HCT116 (cell line): Measurements from ENCODE around the gene CIBAR2. TPM values are rescaled to one million over a fixed set of nuclear protein-coding genes. Genes with fewer than 3 reads are reported as not detected.

Experiments
- ATAC-seq: fragments of 200-7000 bp; cut with Tn5 transposase; 2 replicates; pipeline ENCODE4 v1.9.1; 2020; ENCODE audit warnings: mild to moderate bottlenecking, moderate library complexity
- BruUV-seq: library from RNA; stranded (reverse); fragments of 400-500 nt; replicated peaks from 2 replicates; lab custom pipeline; 2021; lab: Mats Ljungman, UMichigan
- CTCF ChIA-PET: fragments of 300-600 bp; sonication (Branson Sonifier 250); formaldehyde crosslinking; loops from one replicate; lab custom pipeline; 2021; ENCODE audit warnings: antibody characterized with exemption; lab: Charles Lee
- POLR2A ChIA-PET: fragments of 300-600, 350-600 bp; sonication (Branson Sonifier 250); formaldehyde crosslinking; loops from one replicate; lab custom pipeline; 2021; ENCODE audit warnings: antibody characterized with exemption; lab: Charles Lee
- RAD21 ChIA-PET, 2 experiments: fragments of 300-600 bp; sonication (Branson Sonifier 250); formaldehyde crosslinking; loops; one replicate each; lab custom pipeline; 2023; ENCODE audit warnings: low total read pairs in 2 of 2; ENCODE audit not compliant: uncharacterized antibody in 2 of 2, unreplicated experiment in 2 of 2, low non-redundant PET in 1 of 2; lab: Charles Lee
- DNase-seq: peaks from one replicate; pipeline ENCODE4 v3.0.0-alpha.2; 2010; ENCODE audit warnings: low read depth, low spot score
- H2AFZ ChIP-seq: fragments of 200-600 bp; shearing (Covaris generic), sonication (generic); 2 replicates; pipeline ENCODE4 v1.6.1; 2017; ENCODE audit warnings: low read depth, mixed run types, mixed read lengths, antibody characterized with exemption, low read length; ENCODE audit not compliant: poor library complexity, severe bottlenecking
- H3K27ac ChIP-seq: 2 replicates; pipeline ENCODE4 v1.5.1; 2012; ENCODE audit warnings: low read depth, low read length
- H3K27me3 ChIP-seq: fragments of 200-600 bp; sonication (generic); 2 replicates; pipeline ENCODE4 v1.6.1; 2016; ENCODE audit warnings: mixed run types, low read length, mixed read lengths; ENCODE audit not compliant: insufficient read depth
- H3K36me3 ChIP-seq, 2 experiments: fragments of 200-500 bp in 1 of 2; fragments of 200-600 bp in 1 of 2; sonication (Bioruptor generic) in 1 of 2; sonication (generic) in 1 of 2; 2 replicates each; pipeline versions ENCODE4 v1.5.1 to v1.6.1; 2014 to 2016; ENCODE audit warnings: low read length in 2 of 2, inconsistent platforms in 1 of 2, mixed read lengths in 1 of 2, mixed run types in 1 of 2; ENCODE audit not compliant: insufficient read depth in 2 of 2, control insufficient read depth in 1 of 2
- H3K4me1 ChIP-seq, 2 experiments: fragments of 200-600 bp in 1 of 2; sonication (generic) in 1 of 2; 2 replicates each; pipeline versions ENCODE4 v1.5.1 to v1.6.1; 2012 to 2017; ENCODE audit warnings: low read length in 2 of 2, inconsistent platforms in 1 of 2, mild to moderate bottlenecking in 1 of 2, mixed read lengths in 1 of 2, mixed run types in 1 of 2, moderate library complexity in 1 of 2; ENCODE audit not compliant: insufficient read depth in 2 of 2, control insufficient read depth in 1 of 2
- H3K4me2 ChIP-seq: fragments of 200-600 bp; sonication (generic); 2 replicates; pipeline ENCODE4 v1.6.1; 2017; ENCODE audit warnings: mixed run types, low read length, mixed read lengths
- H3K4me3 ChIP-seq, 2 experiments: fragments of 200-600 bp in 1 of 2; sonication (generic) in 1 of 2; replicated peaks in 1 of 2; 2 replicates each; pipeline ENCODE4 v1.5.1; 2011 to 2016; ENCODE audit warnings: low read length in 2 of 2, control low read depth in 1 of 2, low read depth in 1 of 2, mild to moderate bottlenecking in 1 of 2, mixed read lengths in 1 of 2, mixed run types in 1 of 2
- H3K79me2 ChIP-seq: fragments of 200-600 bp; sonication (generic); 2 replicates; pipeline ENCODE4 v1.6.1; 2017; ENCODE audit warnings: mild to moderate bottlenecking, mixed run types, low read length, moderate library complexity, mixed read lengths; ENCODE audit not compliant: insufficient read depth
- H3K9ac ChIP-seq: fragments of 200-600 bp; sonication (generic); 2 replicates; pipeline ENCODE4 v1.6.1; 2016; ENCODE audit warnings: low read length, mixed read lengths
- H3K9me2 ChIP-seq: fragments of 200-600 bp; sonication (generic), shearing (Covaris generic); 2 replicates; pipeline ENCODE4 v1.6.1; 2017; ENCODE audit warnings: mixed run types, mild to moderate bottlenecking, moderate library complexity; ENCODE audit not compliant: insufficient read depth
- H3K9me3 ChIP-seq, 2 experiments: fragments of 200-500 bp in 1 of 2; fragments of 200-600 bp in 1 of 2; sonication (Bioruptor generic) in 1 of 2; sonication (generic) in 1 of 2; 2 replicates each; pipeline ENCODE4 v1.6.1; 2014 to 2017; ENCODE audit warnings: low read length in 2 of 2, mixed read lengths in 2 of 2, inconsistent platforms in 1 of 2, low read depth in 1 of 2, mild to moderate bottlenecking in 1 of 2, mixed run types in 1 of 2, moderate library complexity in 1 of 2; ENCODE audit not compliant: control insufficient read depth in 1 of 2, insufficient read depth in 1 of 2
- H4K20me1 ChIP-seq: fragments of 200-600 bp; sonication (generic), shearing (Covaris generic); 2 replicates; pipeline ENCODE4 v1.6.1; 2017; ENCODE audit warnings: mixed run types, mild to moderate bottlenecking, moderate library complexity; ENCODE audit not compliant: insufficient read depth
- ATF3 ChIP-seq: IDR thresholded peaks from 2 replicates; pipeline ENCODE4 v1.6.1; 2012
- CEBPB ChIP-seq: IDR thresholded peaks from 2 replicates; pipeline ENCODE4 v1.6.1; 2012; ENCODE audit warnings: low read depth
- CTCF ChIP-seq, 3 experiments: fragments of 200-600 bp in 1 of 3; sonication (generic) in 1 of 3; IDR thresholded peaks in 2 of 3; conservative IDR thresholded peaks in 1 of 3; 2 replicates each; pipeline ENCODE4 v1.5.1; 2012 to 2017; ENCODE audit warnings: low read depth in 2 of 3, low read length in 2 of 3, antibody characterized with exemption in 1 of 3, borderline replicate concordance in 1 of 3, control low read depth in 1 of 3, mild to moderate bottlenecking in 1 of 3, mixed read lengths in 1 of 3, mixed run types in 1 of 3, moderate library complexity in 1 of 3; ENCODE audit not compliant: insufficient read depth in 1 of 3
- EGR1 ChIP-seq: IDR thresholded peaks from 2 replicates; pipeline ENCODE4 v1.6.1; 2012; ENCODE audit warnings: low read depth
- FOSL1 ChIP-seq: IDR thresholded peaks from 2 replicates; pipeline ENCODE4 v1.6.1; 2012; ENCODE audit warnings: low read depth
- MAX ChIP-seq: IDR thresholded peaks from 2 replicates; pipeline ENCODE4 v1.6.1; 2012
- POLR2A ChIP-seq: IDR thresholded peaks from 2 replicates; pipeline ENCODE4 v1.7.0; 2011; ENCODE audit warnings: borderline replicate concordance; ENCODE audit not compliant: insufficient read depth, insufficient read length; ENCODE audit errors: extremely low read depth
- POLR2AphosphoS5 ChIP-seq: IDR thresholded peaks from 2 replicates; pipeline ENCODE4 v1.6.1; 2011; ENCODE audit warnings: mild to moderate bottlenecking, low read depth, low read length, moderate library complexity
- SIN3A ChIP-seq: IDR thresholded peaks from 2 replicates; pipeline ENCODE4 v1.6.1; 2012; ENCODE audit warnings: low read depth
- YY1 ChIP-seq: IDR thresholded peaks from 2 replicates; pipeline ENCODE4 v1.6.1; 2011; ENCODE audit warnings: low read length, low read depth, moderate library complexity, mild to moderate bottlenecking; ENCODE audit not compliant: insufficient replicate concordance; ENCODE audit errors: extremely low read depth
- ZFX ChIP-seq: fragments of 450-650 bp; IDR thresholded peaks from 2 replicates; pipeline ENCODE4 v1.6.1; 2017
- intact Hi-C: fragments of 100-400 bp; cut with micrococcal nuclease; formaldehyde crosslinking; loops from 2 replicates; pipeline ENCODE4 v1.10.0; 2022
- total RNA-seq: library from RNA; stranded (reverse); gene quantifications from one replicate; pipeline ENCODE4 v1.2.1, GENCODE V29; 2021; ENCODE audit not compliant: unreplicated experiment

Gene CIBAR2
- total RNA-seq, 1 experiment from 2014 or later = 0.27 TPM

GRCh38 chr16:85068746-85069145, 43.5 kb downstream of the CIBAR2 start:
- H3K27me3 ChIP-seq = no peaks in the 10 kb centered on the region

More at GRCh38 chr16:85068746-85069145, 43.5 kb downstream of the CIBAR2 start:
- 0 out of 2 replicates have a peak, but pooled peaks have one; percentile 24 for ATAC-seq
- Histone ChIP-seq H3K4me1 (no peaks in the 10 kb centered on the region), H3K4me2 (no peak overlapping the region), H3K27ac (no peak overlapping the region), H3K4me3 (no peak overlapping the region), H3K9me2 (no peaks in the 10 kb centered on the region), H4K20me1 (no peaks in the 10 kb centered on the region), H3K9ac (no peak overlapping the region)
- no TSS peak for BruUV-seq
- intact Hi-C loops = no loop called here
- no peak for DNase-seq
- TF ChIP-seq CTCF (IDR thresholded peaks at IDR 0.05 in 2 of 3, conservative IDR thresholded peaks at IDR 0.05 in 1 of 3; ENCODE audit: borderline replicate concordance in 1 of 3, insufficient read depth in 1 of 3, low read depth in 2 of 3, low read length in 2 of 3) = no peak
- TF ChIP-seq MAX = no peak
- TF ChIP-seq YY1 = no peak
- no peak for TF ChIP-seq ATF3
- TF ChIP-seq POLR2A = no peak
- no peak for TF ChIP-seq SIN3A
- no peak for TF ChIP-seq ZFX
- no peak for TF ChIP-seq FOSL1
- no peak for TF ChIP-seq CEBPB
- no peak for TF ChIP-seq POLR2AphosphoS5
- no peak for TF ChIP-seq EGR1
- TF ChIP-seq, all 23 proteins: peak for 0
- Histone ChIP-seq H2AFZ (no peak overlapping the region), H3K36me3 (no peaks in the 10 kb centered on the region), H3K79me2 (no peaks in the 10 kb centered on the region), H3K9me3 (no peaks in the 10 kb centered on the region)
- RAD21 ChIA-PET = no interaction called here
- CTCF ChIA-PET = no interaction called here
- POLR2A ChIA-PET = no interaction called here
